ENCODE results near the gene FARS2.

DNA sequence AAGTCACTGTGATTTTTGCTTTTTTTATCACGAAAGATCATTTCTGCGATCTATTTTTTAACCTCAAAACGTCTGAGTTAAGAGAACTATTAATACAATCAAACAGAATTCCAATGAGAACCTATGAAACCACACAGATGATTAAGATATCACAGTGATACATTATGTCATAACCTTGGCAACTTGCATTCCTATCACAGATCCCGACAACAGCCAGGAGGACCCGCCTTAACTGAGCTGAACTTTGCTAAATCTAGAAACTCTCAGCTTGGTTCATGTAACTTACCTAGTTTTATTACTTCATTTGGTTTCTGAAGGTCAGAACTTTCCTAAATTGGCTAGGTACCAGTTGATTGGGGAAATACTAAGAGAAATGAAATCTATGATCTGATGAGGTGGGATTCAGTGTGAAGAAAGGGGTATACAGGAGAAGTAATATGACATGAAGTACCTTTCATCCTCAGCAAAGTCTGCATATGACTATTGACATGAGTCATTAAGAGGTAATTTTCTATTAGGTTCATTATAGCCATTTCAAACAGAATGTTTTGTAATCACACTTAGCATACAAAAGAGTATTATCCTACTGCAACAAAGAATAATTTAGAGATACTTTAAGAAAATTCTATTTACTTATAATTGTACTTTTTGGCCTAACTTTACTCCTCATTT is 11.7 kb upstream of the FARS2 start:
- no peak for TF ChIP-seq POLR2AphosphoS5 (IDR thresholded peaks at IDR 0.05)
- TF ChIP-seq, protein P1, sequence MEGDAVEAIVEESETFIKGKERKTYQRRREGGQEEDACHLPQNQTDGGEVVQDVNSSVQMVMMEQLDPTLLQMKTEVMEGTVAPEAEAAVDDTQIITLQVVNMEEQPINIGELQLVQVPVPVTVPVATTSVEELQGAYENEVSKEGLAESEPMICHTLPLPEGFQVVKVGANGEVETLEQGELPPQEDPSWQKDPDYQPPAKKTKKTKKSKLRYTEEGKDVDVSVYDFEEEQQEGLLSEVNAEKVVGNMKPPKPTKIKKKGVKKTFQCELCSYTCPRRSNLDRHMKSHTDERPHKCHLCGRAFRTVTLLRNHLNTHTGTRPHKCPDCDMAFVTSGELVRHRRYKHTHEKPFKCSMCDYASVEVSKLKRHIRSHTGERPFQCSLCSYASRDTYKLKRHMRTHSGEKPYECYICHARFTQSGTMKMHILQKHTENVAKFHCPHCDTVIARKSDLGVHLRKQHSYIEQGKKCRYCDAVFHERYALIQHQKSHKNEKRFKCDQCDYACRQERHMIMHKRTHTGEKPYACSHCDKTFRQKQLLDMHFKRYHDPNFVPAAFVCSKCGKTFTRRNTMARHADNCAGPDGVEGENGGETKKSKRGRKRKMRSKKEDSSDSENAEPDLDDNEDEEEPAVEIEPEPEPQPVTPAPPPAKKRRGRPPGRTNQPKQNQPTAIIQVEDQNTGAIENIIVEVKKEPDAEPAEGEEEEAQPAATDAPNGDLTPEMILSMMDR (IDR thresholded peaks at IDR 0.05; ENCODE audit: poor library complexity, severe bottlenecking), result no peak
- no peak for TF ChIP-seq RAD21 (conservative IDR thresholded peaks at IDR 0.05)
- TF ChIP-seq, protein P2, sequence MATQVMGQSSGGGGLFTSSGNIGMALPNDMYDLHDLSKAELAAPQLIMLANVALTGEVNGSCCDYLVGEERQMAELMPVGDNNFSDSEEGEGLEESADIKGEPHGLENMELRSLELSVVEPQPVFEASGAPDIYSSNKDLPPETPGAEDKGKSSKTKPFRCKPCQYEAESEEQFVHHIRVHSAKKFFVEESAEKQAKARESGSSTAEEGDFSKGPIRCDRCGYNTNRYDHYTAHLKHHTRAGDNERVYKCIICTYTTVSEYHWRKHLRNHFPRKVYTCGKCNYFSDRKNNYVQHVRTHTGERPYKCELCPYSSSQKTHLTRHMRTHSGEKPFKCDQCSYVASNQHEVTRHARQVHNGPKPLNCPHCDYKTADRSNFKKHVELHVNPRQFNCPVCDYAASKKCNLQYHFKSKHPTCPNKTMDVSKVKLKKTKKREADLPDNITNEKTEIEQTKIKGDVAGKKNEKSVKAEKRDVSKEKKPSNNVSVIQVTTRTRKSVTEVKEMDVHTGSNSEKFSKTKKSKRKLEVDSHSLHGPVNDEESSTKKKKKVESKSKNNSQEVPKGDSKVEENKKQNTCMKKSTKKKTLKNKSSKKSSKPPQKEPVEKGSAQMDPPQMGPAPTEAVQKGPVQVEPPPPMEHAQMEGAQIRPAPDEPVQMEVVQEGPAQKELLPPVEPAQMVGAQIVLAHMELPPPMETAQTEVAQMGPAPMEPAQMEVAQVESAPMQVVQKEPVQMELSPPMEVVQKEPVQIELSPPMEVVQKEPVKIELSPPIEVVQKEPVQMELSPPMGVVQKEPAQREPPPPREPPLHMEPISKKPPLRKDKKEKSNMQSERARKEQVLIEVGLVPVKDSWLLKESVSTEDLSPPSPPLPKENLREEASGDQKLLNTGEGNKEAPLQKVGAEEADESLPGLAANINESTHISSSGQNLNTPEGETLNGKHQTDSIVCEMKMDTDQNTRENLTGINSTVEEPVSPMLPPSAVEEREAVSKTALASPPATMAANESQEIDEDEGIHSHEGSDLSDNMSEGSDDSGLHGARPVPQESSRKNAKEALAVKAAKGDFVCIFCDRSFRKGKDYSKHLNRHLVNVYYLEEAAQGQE (IDR thresholded peaks at IDR 0.05; ENCODE audit: borderline replicate concordance), result no peak
- TF ChIP-seq MXI1 (conservative IDR thresholded peaks at IDR 0.05; ENCODE audit: poor library complexity, severe bottlenecking), result no peak
